ENCODE results near the gene PTEN.
"Not testable (repeated sequence)": the region's sequence is repeated elsewhere in the genome, so short reads cannot be mapped to it uniquely, and the experiment has no call there.

The PTEN gene

GRCh38 chr10:87844837-87845623 lies 18.4 kb upstream of the PTEN start:
- Histone ChIP-seq H3K27me3 (ENCODE audit: insufficient read depth, low read length, poor library complexity) (no peaks in the 10 kb centered on the region), H3K4me2 (ENCODE audit: insufficient read depth, low read length) (no peak overlapping the region), H3K79me2 (ENCODE audit: insufficient read depth, low read length) (no peaks in the 10 kb centered on the region), H2AFZ (ENCODE audit: low read depth, low read length) (no peak overlapping the region), H4K20me1 (ENCODE audit: insufficient read depth, low read length) (no peaks in the 10 kb centered on the region), H3K9me3 (ENCODE audit: insufficient read depth, low read length, severe bottlenecking) (no peaks in the 10 kb centered on the region), H3K27ac (ENCODE audit: low read length) (no peak overlapping the region), H3K4me1 (ENCODE audit: insufficient read depth, low read length) (peaks cover 13% of the 10 kb centered on the region; the same call in 1 of the 2 replicates), H3K36me3 (ENCODE audit: insufficient read depth, low read length) (no peaks in the 10 kb centered on the region), H3K4me3 (ENCODE audit: low read depth in 1 of 2, low read length in 2 of 2) (no peak overlapping the region), H3K9ac (ENCODE audit: low read depth, low read length) (no peak overlapping the region)
- DNase-seq: no peak
- no peak for ATAC-seq (ENCODE audit: insufficient read depth, low read depth)
- TF ChIP-seq EZH2 (IDR thresholded peaks at IDR 0.05; ENCODE audit: borderline replicate concordance, low read depth, low read length, severe bottlenecking) (no peak), CTCF (IDR thresholded peaks at IDR 0.05; ENCODE audit: borderline replicate concordance, extremely low read depth, low read length, poor library complexity, severe bottlenecking) (no peak)

- ATAC-seq (ENCODE audit: insufficient read depth, low read depth): no peak
- H3K4me1 ChIP-seq (ENCODE audit: insufficient read depth, low read length): peaks cover 19% of the 10 kb centered on the region
- no peak overlapping the region for H3K4me2 ChIP-seq (ENCODE audit: insufficient read depth, low read length)
- no peak for TF ChIP-seq EZH2 (IDR thresholded peaks at IDR 0.05; ENCODE audit: borderline replicate concordance, low read depth, low read length, severe bottlenecking)
- TF ChIP-seq CTCF (IDR thresholded peaks at IDR 0.05; ENCODE audit: borderline replicate concordance, extremely low read depth, low read length, poor library complexity, severe bottlenecking): no peak
- no peaks in the 10 kb centered on the region for H3K27me3 ChIP-seq (ENCODE audit: insufficient read depth, low read length, poor library complexity)
- no peaks in the 10 kb centered on the region for H4K20me1 ChIP-seq (ENCODE audit: insufficient read depth, low read length)
- DNase-seq: no peak
- no peaks in the 10 kb centered on the region for H3K9me3 ChIP-seq (ENCODE audit: insufficient read depth, low read length, severe bottlenecking)
- no peaks in the 10 kb centered on the region for H3K36me3 ChIP-seq (ENCODE audit: insufficient read depth, low read length)
- no peak overlapping the region for H3K4me3 ChIP-seq (ENCODE audit: low read depth in 1 of 2, low read length in 2 of 2)
- no peak overlapping the region for H2AFZ ChIP-seq (ENCODE audit: low read depth, low read length)
- no peak overlapping the region for H3K27ac ChIP-seq (ENCODE audit: low read length)
- H3K9ac ChIP-seq (ENCODE audit: low read depth, low read length): no peak overlapping the region
- H3K79me2 ChIP-seq (ENCODE audit: insufficient read depth, low read length): no peaks in the 10 kb centered on the region
Observed at GRCh38 chr10:87845624-87845998, 17.8 kb upstream of the PTEN start.

GRCh38 chr10:87846023-87846422 lies 17.4 kb upstream of the PTEN start:
- no peak overlapping the region for H3K4me2 ChIP-seq (ENCODE audit: insufficient read depth, low read length)
- no peak overlapping the region for H2AFZ ChIP-seq (ENCODE audit: low read depth, low read length)
- H3K27me3 ChIP-seq (ENCODE audit: insufficient read depth, low read length, poor library complexity): no peaks in the 10 kb centered on the region
- H3K9ac ChIP-seq (ENCODE audit: low read depth, low read length): no peak overlapping the region
- no peaks in the 10 kb centered on the region for H4K20me1 ChIP-seq (ENCODE audit: insufficient read depth, low read length)
- H3K9me3 ChIP-seq (ENCODE audit: insufficient read depth, low read length, severe bottlenecking): no peaks in the 10 kb centered on the region
- ATAC-seq (ENCODE audit: insufficient read depth, low read depth): no peak
- peaks cover 23% of the 10 kb centered on the region for H3K4me1 ChIP-seq (ENCODE audit: insufficient read depth, low read length)
- no peaks in the 10 kb centered on the region for H3K36me3 ChIP-seq (ENCODE audit: insufficient read depth, low read length)
- TF ChIP-seq EZH2 (IDR thresholded peaks at IDR 0.05; ENCODE audit: borderline replicate concordance, low read depth, low read length, severe bottlenecking) (no peak), CTCF (IDR thresholded peaks at IDR 0.05; ENCODE audit: borderline replicate concordance, extremely low read depth, low read length, poor library complexity, severe bottlenecking) (no peak)
- no peak for DNase-seq
- no peak overlapping the region for H3K4me3 ChIP-seq (ENCODE audit: low read depth in 1 of 2, low read length in 2 of 2)
- no peak overlapping the region for H3K27ac ChIP-seq (ENCODE audit: low read length)
- H3K79me2 ChIP-seq (ENCODE audit: insufficient read depth, low read length): no peaks in the 10 kb centered on the region

- not testable (repeated sequence) for H3K4me2 ChIP-seq (ENCODE audit: insufficient read depth, low read length); H4K20me1 ChIP-seq (ENCODE audit: insufficient read depth, low read length); H3K9me3 ChIP-seq (ENCODE audit: insufficient read depth, low read length, severe bottlenecking); ATAC-seq (ENCODE audit: insufficient read depth, low read depth); DNase-seq; H3K36me3 ChIP-seq (ENCODE audit: insufficient read depth, low read length); H3K79me2 ChIP-seq (ENCODE audit: insufficient read depth, low read length); H2AFZ ChIP-seq (ENCODE audit: low read depth, low read length); H3K27ac ChIP-seq (ENCODE audit: low read length); H3K27me3 ChIP-seq (ENCODE audit: insufficient read depth, low read length, poor library complexity); H3K4me3 ChIP-seq (ENCODE audit: low read depth in 1 of 2, low read length in 2 of 2); H3K9ac ChIP-seq (ENCODE audit: low read depth, low read length)
- peaks cover 30% of the 10 kb centered on the region for H3K4me1 ChIP-seq (ENCODE audit: insufficient read depth, low read length)
Observed at GRCh38 chr10:87846711-87847110, 16.7 kb upstream of the PTEN start.
